Body of pancreas (tissue), 4 donors: ENCODE results near the gene TNRC6B.

Experiments
- POLR2A ChIP-seq, 3 donors: fragments of 450-650 bp; IDR thresholded peaks; one replicate each; pipeline ENCODE4 v1.6.1; 2016; ENCODE audit warnings: antibody characterized with exemption in 3 of 3, mild to moderate bottlenecking in 2 of 3
- TF ChIP-seq, protein P1 (sequence below), 7 experiments: fragments of 450-650 bp in 4 of 7; fragments of 200-600 bp in 3 of 7; sonication (generic) in 3 of 7; IDR thresholded peaks; one replicate each; pipeline ENCODE4 v1.5.1; 2016 to 2019; ENCODE audit warnings: antibody characterized with exemption in 7 of 7

- no peak for TF ChIP-seq POLR2A (IDR thresholded peaks at IDR 0.05)
- TF ChIP-seq, protein P1, sequence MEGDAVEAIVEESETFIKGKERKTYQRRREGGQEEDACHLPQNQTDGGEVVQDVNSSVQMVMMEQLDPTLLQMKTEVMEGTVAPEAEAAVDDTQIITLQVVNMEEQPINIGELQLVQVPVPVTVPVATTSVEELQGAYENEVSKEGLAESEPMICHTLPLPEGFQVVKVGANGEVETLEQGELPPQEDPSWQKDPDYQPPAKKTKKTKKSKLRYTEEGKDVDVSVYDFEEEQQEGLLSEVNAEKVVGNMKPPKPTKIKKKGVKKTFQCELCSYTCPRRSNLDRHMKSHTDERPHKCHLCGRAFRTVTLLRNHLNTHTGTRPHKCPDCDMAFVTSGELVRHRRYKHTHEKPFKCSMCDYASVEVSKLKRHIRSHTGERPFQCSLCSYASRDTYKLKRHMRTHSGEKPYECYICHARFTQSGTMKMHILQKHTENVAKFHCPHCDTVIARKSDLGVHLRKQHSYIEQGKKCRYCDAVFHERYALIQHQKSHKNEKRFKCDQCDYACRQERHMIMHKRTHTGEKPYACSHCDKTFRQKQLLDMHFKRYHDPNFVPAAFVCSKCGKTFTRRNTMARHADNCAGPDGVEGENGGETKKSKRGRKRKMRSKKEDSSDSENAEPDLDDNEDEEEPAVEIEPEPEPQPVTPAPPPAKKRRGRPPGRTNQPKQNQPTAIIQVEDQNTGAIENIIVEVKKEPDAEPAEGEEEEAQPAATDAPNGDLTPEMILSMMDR (IDR thresholded peaks at IDR 0.05): peak in 4 of 7 experiments; percentile 10 to 36 (median 20)
Observed at GRCh38 chr22:40193429-40194421, 16.0 kb downstream of the TNRC6B start.
